Measurements from ENCODE around the gene AQP3. TPM values are rescaled to one million over a fixed set of nuclear protein-coding genes. Genes with fewer than 3 reads are reported as not detected.
A peak's percentile ranks its signal among the peaks of the same experiment; 100 is the strongest.

Gene AQP3
- total RNA-seq, 3 donors from 2014 or later: 2.6 to 8.3 (median 3.9) TPM

DNA sequence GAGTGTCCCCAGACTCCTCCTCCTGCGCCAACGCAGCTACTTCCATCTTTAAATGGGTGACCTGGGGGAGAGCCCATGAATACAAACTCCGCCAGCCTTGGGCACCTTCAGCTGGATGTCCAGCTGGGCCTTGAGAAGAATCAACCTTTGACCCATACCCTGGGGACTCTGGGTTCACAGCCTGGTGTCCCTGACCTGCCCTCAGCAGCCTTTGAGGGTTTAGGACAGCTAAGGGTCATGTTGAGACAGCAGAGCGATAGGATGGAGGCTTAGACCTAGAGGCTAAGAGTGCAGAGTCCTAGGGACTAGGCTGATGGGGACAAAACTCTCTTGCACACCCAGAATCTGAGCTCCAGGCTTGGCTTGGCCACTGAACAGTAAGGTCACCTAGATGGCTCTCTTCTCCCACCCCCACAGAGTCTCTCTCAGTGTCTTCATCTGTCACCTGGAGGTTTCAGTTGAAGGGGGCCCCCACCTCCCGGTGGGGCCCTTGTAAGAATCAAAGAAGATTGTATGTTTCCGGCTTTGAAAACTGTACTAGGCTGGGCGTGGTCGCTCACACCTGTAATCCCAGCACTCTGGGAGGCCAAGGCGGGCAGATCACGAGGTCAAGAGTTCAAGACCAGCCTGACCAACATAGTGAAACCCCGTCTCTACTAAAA, 6.7 kb upstream of the AQP3 start:
- Histone ChIP-seq H3K36me3 (ENCODE audit: low read depth) (no peaks in the 10 kb centered on the region), H3K4me3 (no peak overlapping the region), H3K9me3 (no peaks in the 10 kb centered on the region), H3K4me1 (ENCODE audit: low read depth) (peaks cover 8% of the 10 kb centered on the region)
- ATAC-seq (no peak), DNase-seq (no peak)
- intact Hi-C loops (cut with DNase I, micrococcal nuclease): no loop called here
- TF ChIP-seq, protein P1, sequence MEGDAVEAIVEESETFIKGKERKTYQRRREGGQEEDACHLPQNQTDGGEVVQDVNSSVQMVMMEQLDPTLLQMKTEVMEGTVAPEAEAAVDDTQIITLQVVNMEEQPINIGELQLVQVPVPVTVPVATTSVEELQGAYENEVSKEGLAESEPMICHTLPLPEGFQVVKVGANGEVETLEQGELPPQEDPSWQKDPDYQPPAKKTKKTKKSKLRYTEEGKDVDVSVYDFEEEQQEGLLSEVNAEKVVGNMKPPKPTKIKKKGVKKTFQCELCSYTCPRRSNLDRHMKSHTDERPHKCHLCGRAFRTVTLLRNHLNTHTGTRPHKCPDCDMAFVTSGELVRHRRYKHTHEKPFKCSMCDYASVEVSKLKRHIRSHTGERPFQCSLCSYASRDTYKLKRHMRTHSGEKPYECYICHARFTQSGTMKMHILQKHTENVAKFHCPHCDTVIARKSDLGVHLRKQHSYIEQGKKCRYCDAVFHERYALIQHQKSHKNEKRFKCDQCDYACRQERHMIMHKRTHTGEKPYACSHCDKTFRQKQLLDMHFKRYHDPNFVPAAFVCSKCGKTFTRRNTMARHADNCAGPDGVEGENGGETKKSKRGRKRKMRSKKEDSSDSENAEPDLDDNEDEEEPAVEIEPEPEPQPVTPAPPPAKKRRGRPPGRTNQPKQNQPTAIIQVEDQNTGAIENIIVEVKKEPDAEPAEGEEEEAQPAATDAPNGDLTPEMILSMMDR (IDR thresholded peaks at IDR 0.05): no peak

DNA sequence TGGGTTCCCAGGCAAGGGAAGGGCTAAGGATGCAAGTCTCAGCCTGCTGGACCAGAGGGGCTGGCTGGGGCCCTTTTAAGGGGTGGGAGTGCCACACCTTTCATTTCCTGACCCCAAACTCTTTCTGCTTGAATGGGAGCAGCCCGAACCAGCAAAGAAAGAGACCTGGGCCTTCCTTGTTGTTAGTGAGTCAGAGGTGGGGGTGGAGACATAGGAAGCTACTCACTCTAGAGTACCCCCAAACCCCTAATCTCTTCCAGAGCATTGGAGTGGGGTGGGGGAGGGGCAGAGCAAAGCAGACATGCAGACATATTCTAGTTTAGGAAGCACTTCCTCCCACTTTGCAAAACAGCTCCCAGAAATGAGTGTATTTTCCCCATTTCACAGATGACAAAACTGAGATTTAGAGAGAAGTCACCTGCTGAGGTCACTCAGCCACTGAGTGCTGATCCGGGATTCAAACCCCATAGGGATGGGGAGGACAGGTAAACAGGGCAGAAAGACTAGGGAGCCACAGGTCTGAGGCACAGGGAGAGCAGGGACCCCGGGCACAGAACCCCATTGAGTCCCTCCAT, 6.0 kb upstream of the AQP3 start:
- DNase-seq (no peak), ATAC-seq (no peak)

DNA sequence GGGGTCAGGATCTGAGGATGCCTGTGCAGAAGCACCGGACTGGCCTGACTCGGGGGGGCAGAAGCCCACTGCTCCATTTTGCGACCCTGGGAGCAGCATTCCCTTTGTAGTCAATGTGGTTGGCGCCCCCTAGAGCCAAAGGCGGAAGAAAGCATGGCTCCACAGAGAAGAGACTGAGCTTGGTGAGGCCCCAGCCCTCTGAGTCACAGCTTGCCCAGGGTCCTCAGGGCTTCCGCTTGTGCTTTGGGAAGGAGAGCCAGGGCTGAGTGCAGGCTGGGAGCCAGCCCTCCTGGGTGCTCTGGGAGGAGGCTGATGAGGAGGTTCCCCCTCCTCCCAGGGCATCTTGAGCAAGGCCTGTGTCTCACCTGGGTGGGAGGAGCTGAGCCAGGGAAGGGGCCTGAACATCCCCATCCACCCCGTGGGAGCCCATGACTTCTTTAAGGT, 5.5 kb upstream of the AQP3 start:
- intact Hi-C loops (cut with DNase I, micrococcal nuclease): no loop called here
- TF ChIP-seq, protein P1 (IDR thresholded peaks at IDR 0.05): peak; percentile 41
- Histone ChIP-seq H3K4me1 (ENCODE audit: low read depth) (peaks cover 11% of the 10 kb centered on the region), H3K9me3 (no peaks in the 10 kb centered on the region), H3K4me3 (no peak overlapping the region), H3K36me3 (ENCODE audit: low read depth) (no peaks in the 10 kb centered on the region)
- DNase-seq (peak in 2 of 3 donors; percentile 56 to 59), ATAC-seq (peak; percentile 76)

More for the DNA sequence above, 6.0 kb upstream of the AQP3 start:
- Histone ChIP-seq H3K9me3 (no peaks in the 10 kb centered on the region), H3K4me1 (ENCODE audit: low read depth) (peaks cover 8% of the 10 kb centered on the region), H3K36me3 (ENCODE audit: low read depth) (no peaks in the 10 kb centered on the region), H3K4me3 (no peak overlapping the region)
- TF ChIP-seq, protein P1 (IDR thresholded peaks at IDR 0.05): no peak
- intact Hi-C loops (cut with DNase I, micrococcal nuclease): no loop called here

DNA sequence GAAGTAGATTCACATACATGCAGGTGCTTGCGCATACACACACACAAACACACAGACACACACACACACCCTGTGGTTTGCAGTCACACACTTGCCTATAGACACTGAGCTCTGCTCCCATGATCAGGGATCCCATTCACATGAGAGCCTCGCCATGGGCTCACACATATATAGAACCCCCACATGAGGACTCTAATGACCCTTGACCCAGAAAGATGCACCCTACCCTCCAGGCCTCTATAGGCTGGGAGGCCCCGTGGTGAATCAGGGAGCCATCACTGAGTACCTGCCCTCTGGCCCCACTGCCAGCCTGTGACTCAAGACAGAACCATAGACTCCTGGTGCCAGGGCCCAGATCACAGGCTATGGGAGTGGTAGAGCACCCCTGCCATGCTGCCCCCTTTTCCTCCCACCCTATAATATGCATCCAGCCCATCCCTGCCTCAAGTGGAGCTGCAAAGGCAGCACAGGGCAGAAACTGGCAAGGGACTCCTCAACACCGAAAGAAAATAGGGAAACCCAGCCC, 3.3 kb upstream of the AQP3 start:
- intact Hi-C loops (cut with DNase I, micrococcal nuclease): no loop called here
- ATAC-seq (no peak), DNase-seq (no peak)
- Histone ChIP-seq H3K4me1 (ENCODE audit: low read depth) (peaks cover 21% of the 10 kb centered on the region), H3K4me3 (no peak overlapping the region), H3K9me3 (no peaks in the 10 kb centered on the region), H3K36me3 (ENCODE audit: low read depth) (no peaks in the 10 kb centered on the region)
- TF ChIP-seq, protein P1 (IDR thresholded peaks at IDR 0.05): no peak

DNA sequence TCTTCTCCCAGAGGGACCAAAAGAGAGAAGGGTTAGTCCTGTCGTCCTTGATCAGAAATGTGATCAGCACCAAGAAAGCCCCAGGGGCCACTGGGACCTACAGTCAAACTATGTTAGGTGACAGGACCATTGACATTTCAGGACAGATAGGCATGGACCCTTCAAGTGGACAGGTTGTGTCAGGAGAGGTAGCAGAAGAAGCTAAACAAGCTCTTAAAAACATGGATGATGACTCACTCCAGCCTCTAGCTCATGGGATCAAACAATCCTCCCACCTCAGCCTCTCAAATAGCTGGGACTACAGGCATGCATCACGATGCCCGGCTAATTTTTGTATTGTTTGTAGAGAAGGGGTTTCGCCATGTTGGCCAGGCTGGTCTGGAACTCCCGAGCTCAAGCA, 2.3 kb upstream of the AQP3 start:
- ATAC-seq (no peak), DNase-seq (no peak)
- TF ChIP-seq, protein P1 (IDR thresholded peaks at IDR 0.05): no peak
- Histone ChIP-seq H3K36me3 (ENCODE audit: low read depth) (no peaks in the 10 kb centered on the region), H3K9me3 (no peaks in the 10 kb centered on the region), H3K4me3 (no peak overlapping the region), H3K4me1 (ENCODE audit: low read depth) (peaks cover 21% of the 10 kb centered on the region)
- intact Hi-C loops (cut with DNase I, micrococcal nuclease): no loop called here

Measured in mucosa of descending colon (tissue), 3 donors.